ENCODE measurements around the gene KRT9.

Gene KRT9

GRCh38 chr17:41527063-41528023, 44.5 kb downstream of the KRT9 start:
- POLR2A ChIA-PET: no interaction called here
- CTCF ChIA-PET: no interaction called here

GRCh38 chr17:41524261-41524660, 47.6 kb downstream of the KRT9 start:
- no peak for DNase-seq (ENCODE audit: extremely low spot score)
- TF ChIP-seq NFRKB (IDR thresholded peaks at IDR 0.05) (no peak), BHLHE40 (IDR thresholded peaks at IDR 0.05; ENCODE audit: borderline replicate concordance) (no peak), ARNT (IDR thresholded peaks at IDR 0.05) (no peak), HDGF (IDR thresholded peaks at IDR 0.05; ENCODE audit: borderline replicate concordance) (no peak), ZNF384 (IDR thresholded peaks at IDR 0.05) (no peak), SUZ12 (IDR thresholded peaks at IDR 0.05) (no peak), LEF1 (IDR thresholded peaks at IDR 0.05; ENCODE audit: borderline replicate concordance) (no peak), L3MBTL2 (conservative IDR thresholded peaks at IDR 0.05) (no peak), ELF4 (IDR thresholded peaks at IDR 0.05) (no peak), FOXK2 (IDR thresholded peaks at IDR 0.05) (no peak), FOXA1 (IDR thresholded peaks at IDR 0.05) (no peak), TARDBP (IDR thresholded peaks at IDR 0.05) (no peak), FOXM1 (IDR thresholded peaks at IDR 0.05; ENCODE audit: borderline replicate concordance) (no peak), SP1 (IDR thresholded peaks at IDR 0.05) (no peak), PKNOX1 (IDR thresholded peaks at IDR 0.05) (no peak), CTBP1 (IDR thresholded peaks at IDR 0.05; ENCODE audit: borderline replicate concordance) (no peak)
- ChIA-PET POLR2A (no interaction called here), CTCF (interaction anchor here (0.8 kb wide), 1 partner anchor 24 kb away, joined by 4 read pairs; no protein-coding TSS in a partner anchor)

More at GRCh38 chr17:41527063-41528023, 44.5 kb downstream of the KRT9 start:
- TF ChIP-seq SUZ12 (IDR thresholded peaks at IDR 0.05) (no peak), SP1 (IDR thresholded peaks at IDR 0.05) (no peak), NFRKB (IDR thresholded peaks at IDR 0.05) (no peak), FOXM1 (IDR thresholded peaks at IDR 0.05; ENCODE audit: borderline replicate concordance) (no peak), ZNF384 (IDR thresholded peaks at IDR 0.05) (no peak), FOXK2 (IDR thresholded peaks at IDR 0.05) (no peak), FOXA1 (IDR thresholded peaks at IDR 0.05) (no peak), CTBP1 (IDR thresholded peaks at IDR 0.05; ENCODE audit: borderline replicate concordance) (no peak), TARDBP (IDR thresholded peaks at IDR 0.05) (no peak), HDGF (IDR thresholded peaks at IDR 0.05; ENCODE audit: borderline replicate concordance) (no peak), LEF1 (IDR thresholded peaks at IDR 0.05; ENCODE audit: borderline replicate concordance) (no peak), ELF4 (IDR thresholded peaks at IDR 0.05) (no peak), ARNT (IDR thresholded peaks at IDR 0.05) (no peak), PKNOX1 (IDR thresholded peaks at IDR 0.05) (no peak), L3MBTL2 (conservative IDR thresholded peaks at IDR 0.05) (no peak), BHLHE40 (IDR thresholded peaks at IDR 0.05; ENCODE audit: borderline replicate concordance) (no peak)
- DNase-seq (ENCODE audit: extremely low spot score): no peak

- no peak for DNase-seq (ENCODE audit: extremely low spot score)
- TF ChIP-seq ARNT (IDR thresholded peaks at IDR 0.05): no peak
- TF ChIP-seq NFRKB (IDR thresholded peaks at IDR 0.05): no peak
- no peak for TF ChIP-seq L3MBTL2 (conservative IDR thresholded peaks at IDR 0.05)
- no peak for TF ChIP-seq TARDBP (IDR thresholded peaks at IDR 0.05)
- TF ChIP-seq LEF1 (IDR thresholded peaks at IDR 0.05; ENCODE audit: borderline replicate concordance): no peak
- TF ChIP-seq SUZ12 (IDR thresholded peaks at IDR 0.05): no peak
- TF ChIP-seq CTBP1 (IDR thresholded peaks at IDR 0.05; ENCODE audit: borderline replicate concordance): no peak
- no peak for TF ChIP-seq FOXK2 (IDR thresholded peaks at IDR 0.05)
- CTCF ChIA-PET: no interaction called here
- POLR2A ChIA-PET: no interaction called here
These were observed 48.1 kb downstream of the KRT9 start for GRCh38 chr17:41523787-41524186.

GRCh38 chr17:41523225-41523593, 48.6 kb downstream of the KRT9 start:
- TF ChIP-seq FOXA1 (IDR thresholded peaks at IDR 0.05): no peak
- TF ChIP-seq SP1 (IDR thresholded peaks at IDR 0.05): no peak
- no peak for TF ChIP-seq LEF1 (IDR thresholded peaks at IDR 0.05; ENCODE audit: borderline replicate concordance)
- TF ChIP-seq NFRKB (IDR thresholded peaks at IDR 0.05): no peak
- CTCF ChIA-PET: no interaction called here

GRCh38 chr17:41522301-41523224, 49.3 kb downstream of the KRT9 start:
- CTCF ChIA-PET: interaction anchor here (0.5 to 2.4 kb wide), 3 partner anchors 26 to 35 kb away, joined by 3 to 9 read pairs (median 4); no protein-coding TSS in a partner anchor
- no peak for TF ChIP-seq LEF1 (IDR thresholded peaks at IDR 0.05; ENCODE audit: borderline replicate concordance)
- no peak for TF ChIP-seq BHLHE40 (IDR thresholded peaks at IDR 0.05; ENCODE audit: borderline replicate concordance)
- no peak for TF ChIP-seq L3MBTL2 (conservative IDR thresholded peaks at IDR 0.05)
- no peak for TF ChIP-seq FOXM1 (IDR thresholded peaks at IDR 0.05; ENCODE audit: borderline replicate concordance)
- no peak for TF ChIP-seq SP1 (IDR thresholded peaks at IDR 0.05)
- no peak for TF ChIP-seq FOXK2 (IDR thresholded peaks at IDR 0.05)
- TF ChIP-seq TARDBP (IDR thresholded peaks at IDR 0.05): no peak
- no peak for TF ChIP-seq NFRKB (IDR thresholded peaks at IDR 0.05)
- no peak for TF ChIP-seq PKNOX1 (IDR thresholded peaks at IDR 0.05)
- TF ChIP-seq HDGF (IDR thresholded peaks at IDR 0.05; ENCODE audit: borderline replicate concordance): no peak
- TF ChIP-seq ELF4 (IDR thresholded peaks at IDR 0.05): no peak
- no peak for TF ChIP-seq ZNF384 (IDR thresholded peaks at IDR 0.05)
- TF ChIP-seq CTBP1 (IDR thresholded peaks at IDR 0.05; ENCODE audit: borderline replicate concordance): no peak
- TF ChIP-seq SUZ12 (IDR thresholded peaks at IDR 0.05): no peak
- POLR2A ChIA-PET: interaction anchor here (1.4 to 2.3 kb wide), 2 partner anchors 10 to 166 kb away, joined by 4 to 11 read pairs; partner anchors contain the start of gene EIF1
- DNase-seq (ENCODE audit: extremely low spot score): no peak

More at GRCh38 chr17:41523225-41523593, 48.6 kb downstream of the KRT9 start:
- POLR2A ChIA-PET: no interaction called here
- DNase-seq (ENCODE audit: extremely low spot score): no peak

Measured in HEK293T (cell line).